ENCODE data around the gene SIX2. TPM values are rescaled to one million over a fixed set of nuclear protein-coding genes. Genes with fewer than 3 reads are reported as not detected.

Gene SIX2
- total and polyA plus RNA-seq, 4 donors, result not detected

DNA sequence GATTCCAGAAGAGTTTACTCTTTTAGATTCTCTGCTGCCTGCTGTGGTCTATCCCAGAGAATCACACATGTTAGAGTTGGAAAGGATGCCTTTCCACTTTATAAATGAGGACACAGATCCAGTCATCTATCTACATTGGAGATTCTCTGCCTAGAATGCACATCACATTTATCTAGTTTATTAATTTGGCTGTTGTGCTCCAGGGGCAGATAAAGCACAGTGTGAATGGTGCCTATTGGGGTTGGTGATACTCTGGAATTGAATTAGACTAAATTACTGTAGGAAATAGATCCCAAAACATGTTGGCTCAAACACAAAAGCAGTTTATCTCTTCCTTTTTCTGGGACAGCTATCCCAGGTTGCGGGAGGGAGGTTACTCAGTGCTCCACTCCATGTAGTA, 14.9 kb downstream of the SIX2 start:
- 88% methylated on average over 1 of the region's 1 CpG for WGBS
- no peak overlapping the region for H3K4me3 ChIP-seq (ENCODE audit: low read depth in 1 of 3, low read length in 3 of 3)
- H3K9me3 ChIP-seq (ENCODE audit: control insufficient read depth in 4 of 4, low read length in 3 of 4), result peaks cover 0 to 4% (median 0%) of the 10 kb centered on the region in 4 donors
- no peaks in the 10 kb centered on the region for H3K36me3 ChIP-seq (ENCODE audit: control insufficient read depth in 4 of 4, insufficient read depth in 3 of 4, low read depth in 1 of 4, low read length in 3 of 4)
- TF ChIP-seq TAF1 (conservative IDR thresholded peaks at IDR 0.05) (no peak), CTCF (IDR thresholded peaks at IDR 0.05; ENCODE audit: low read depth, low read length, missing input control) (no peak)
- TF ChIP-seq, protein P1, sequence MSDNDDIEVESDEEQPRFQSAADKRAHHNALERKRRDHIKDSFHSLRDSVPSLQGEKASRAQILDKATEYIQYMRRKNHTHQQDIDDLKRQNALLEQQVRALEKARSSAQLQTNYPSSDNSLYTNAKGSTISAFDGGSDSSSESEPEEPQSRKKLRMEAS (IDR thresholded peaks at IDR 0.05), result no peak
- TF ChIP-seq, protein P2, sequence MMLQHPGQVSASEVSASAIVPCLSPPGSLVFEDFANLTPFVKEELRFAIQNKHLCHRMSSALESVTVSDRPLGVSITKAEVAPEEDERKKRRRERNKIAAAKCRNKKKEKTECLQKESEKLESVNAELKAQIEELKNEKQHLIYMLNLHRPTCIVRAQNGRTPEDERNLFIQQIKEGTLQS (IDR thresholded peaks at IDR 0.05), result no peak
- no peak overlapping the region for H3K9ac ChIP-seq (ENCODE audit: low read depth in 1 of 2, low read length in 2 of 2)
- no peak overlapping the region for H3K27ac ChIP-seq (ENCODE audit: low read depth in 1 of 2, low read length in 2 of 2)
- H3K4me1 ChIP-seq (ENCODE audit: control insufficient read depth in 4 of 4, insufficient read depth in 4 of 4, low read length in 3 of 4), result no peaks in the 10 kb centered on the region
- no peak for DNase-seq (ENCODE audit: low spot score)
- H3K27me3 ChIP-seq (ENCODE audit: control insufficient read depth in 4 of 4, insufficient read depth in 4 of 4, low read length in 3 of 4), result peaks cover 0 to 21% (median 1%) of the 10 kb centered on the region in 4 donors

- no peaks in the 10 kb centered on the region for H3K27me3 ChIP-seq (ENCODE audit: control insufficient read depth in 4 of 4, insufficient read depth in 4 of 4, low read length in 3 of 4)
- DNase-seq (ENCODE audit: low spot score), result no peak
- H3K36me3 ChIP-seq (ENCODE audit: control insufficient read depth in 4 of 4, insufficient read depth in 3 of 4, low read depth in 1 of 4, low read length in 3 of 4), result no peaks in the 10 kb centered on the region
- no peaks in the 10 kb centered on the region for H3K4me1 ChIP-seq (ENCODE audit: control insufficient read depth in 4 of 4, insufficient read depth in 4 of 4, low read length in 3 of 4)
- H3K9me3 ChIP-seq (ENCODE audit: control insufficient read depth in 4 of 4, low read length in 3 of 4), result peaks cover 4 to 14% (median 9%) of the 10 kb centered on the region in 4 donors
- H3K9ac ChIP-seq (ENCODE audit: low read depth in 1 of 2, low read length in 2 of 2), result no peak overlapping the region
- WGBS, result 72% methylated on average over 2 of the region's 2 CpGs
- H3K27ac ChIP-seq (ENCODE audit: low read depth in 1 of 2, low read length in 2 of 2), result no peak overlapping the region
- TF ChIP-seq SP1 (IDR thresholded peaks at IDR 0.05) (no peak), JUND (IDR thresholded peaks at IDR 0.05) (no peak), CTCF (IDR thresholded peaks at IDR 0.05; ENCODE audit: low read depth, low read length, missing input control) (no peak), FOXA1 (IDR thresholded peaks at IDR 0.05) (no peak), GABPA (IDR thresholded peaks at IDR 0.05 in 1 of 2, conservative IDR thresholded peaks at IDR 0.05 in 1 of 2) (no peak), FOXA2 (IDR thresholded peaks at IDR 0.05) (no peak), HNF4G (IDR thresholded peaks at IDR 0.05) (no peak), RXRA (IDR thresholded peaks at IDR 0.05) (no peak), NR2F2 (IDR thresholded peaks at IDR 0.05) (no peak), TAF1 (conservative IDR thresholded peaks at IDR 0.05) (no peak), HNF4A (conservative IDR thresholded peaks at IDR 0.05) (no peak), EGR1 (IDR thresholded peaks at IDR 0.05; ENCODE audit: low read depth in 2 of 2) (no peak), YY1 (IDR thresholded peaks at IDR 0.05) (no peak), REST (IDR thresholded peaks at IDR 0.05) (no peak), RAD21 (IDR thresholded peaks at IDR 0.05) (no peak)
- TF ChIP-seq, protein P3, sequence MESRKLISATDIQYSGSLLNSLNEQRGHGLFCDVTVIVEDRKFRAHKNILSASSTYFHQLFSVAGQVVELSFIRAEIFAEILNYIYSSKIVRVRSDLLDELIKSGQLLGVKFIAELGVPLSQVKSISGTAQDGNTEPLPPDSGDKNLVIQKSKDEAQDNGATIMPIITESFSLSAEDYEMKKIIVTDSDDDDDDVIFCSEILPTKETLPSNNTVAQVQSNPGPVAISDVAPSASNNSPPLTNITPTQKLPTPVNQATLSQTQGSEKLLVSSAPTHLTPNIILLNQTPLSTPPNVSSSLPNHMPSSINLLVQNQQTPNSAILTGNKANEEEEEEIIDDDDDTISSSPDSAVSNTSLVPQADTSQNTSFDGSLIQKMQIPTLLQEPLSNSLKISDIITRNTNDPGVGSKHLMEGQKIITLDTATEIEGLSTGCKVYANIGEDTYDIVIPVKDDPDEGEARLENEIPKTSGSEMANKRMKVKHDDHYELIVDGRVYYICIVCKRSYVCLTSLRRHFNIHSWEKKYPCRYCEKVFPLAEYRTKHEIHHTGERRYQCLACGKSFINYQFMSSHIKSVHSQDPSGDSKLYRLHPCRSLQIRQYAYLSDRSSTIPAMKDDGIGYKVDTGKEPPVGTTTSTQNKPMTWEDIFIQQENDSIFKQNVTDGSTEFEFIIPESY (IDR thresholded peaks at IDR 0.05), result no peak
- TF ChIP-seq, protein P2 (IDR thresholded peaks at IDR 0.05), result no peak
- TF ChIP-seq, protein P1 (IDR thresholded peaks at IDR 0.05), result no peak
- no peak overlapping the region for H3K4me3 ChIP-seq (ENCODE audit: low read depth in 1 of 3, low read length in 3 of 3)
Observed at GRCh38 chr2:44989176-44989575, 20.1 kb downstream of the SIX2 start.
